K562 (cell line): Measurements from ENCODE around the gene CNN3. TPM values are rescaled to one million over a fixed set of nuclear protein-coding genes. Genes with fewer than 3 reads are reported as not detected.

Source experiments
- ATAC-seq: fragments of 200-7000 bp; cut with Tn5 transposase; 3 replicates; pipeline ENCODE4 v1.9.1; 2020; ENCODE audit warnings: moderate library complexity
- BruUV-seq: library from RNA; stranded (reverse); fragments of 400-500 nt; replicated peaks from 2 replicates; lab custom pipeline; 2021; lab: Mats Ljungman, UMichigan
- CTCF ChIA-PET: fragments of 300-600 bp; formaldehyde crosslinking; extraction: SDS; loops from one replicate; lab custom pipeline; 2021; ENCODE audit warnings: low intra/inter-chr PET ratio; lab: Yijun Ruan, JAX
- POLR2A ChIA-PET: fragments of 300-600, 350-650 bp; sonication (Branson Sonifier 250); formaldehyde crosslinking; extraction: SDS; loops from one replicate; lab custom pipeline; 2021; ENCODE audit warnings: antibody characterized with exemption, inconsistent platforms; lab: Yijun Ruan, JAX
- DNase-seq, 4 experiments: peaks; one replicate each; pipeline versions ENCODE4 v3.0.0 to v3.0.0-alpha.2; 2011 to 2018; ENCODE audit warnings: low spot score in 3 of 4, mixed read lengths in 3 of 4; ENCODE audit errors: extremely low read depth in 1 of 4
- FAIRE-seq: peaks from 2 replicates; lab custom pipeline; 2011; peaks lifted over from hg19 to GRCh38; lab: Jason Lieb, UNC
- H2AFZ ChIP-seq: 2 replicates; pipeline ENCODE4 v1.6.0; 2011; ENCODE audit warnings: low read depth, low read length, control low read depth, inconsistent platforms
- H3K27ac ChIP-seq: fragments of 200-600 bp; 3 replicates; pipeline ENCODE4 v1.8.0; 2011; ENCODE audit warnings: low read depth, mild to moderate bottlenecking, control low read depth, inconsistent platforms, low read length, moderate library complexity, mixed read lengths; ENCODE audit errors: extremely low read depth
- H3K27me3 ChIP-seq, 2 experiments: fragments of 300-600 bp in 1 of 2; 2 replicates in 1 of 2; 3 replicates in 1 of 2; pipeline versions ENCODE4 v1.6.0 to v1.8.0; 2011; ENCODE audit warnings: inconsistent platforms in 2 of 2, low read length in 2 of 2, mild to moderate bottlenecking in 1 of 2, mixed read lengths in 1 of 2, moderate library complexity in 1 of 2; ENCODE audit not compliant: control insufficient read depth in 2 of 2, insufficient read depth in 2 of 2
- H3K36me3 ChIP-seq: fragments of 300-600 bp; 3 replicates; pipeline ENCODE4 v1.8.0; 2011; ENCODE audit warnings: mild to moderate bottlenecking, low read length, inconsistent platforms; ENCODE audit not compliant: control insufficient read depth, insufficient read depth
- H3K4me1 ChIP-seq, 2 experiments: fragments of 200-600 bp in 1 of 2; replicated peaks in 1 of 2; 2 replicates in 1 of 2; 3 replicates in 1 of 2; pipeline versions ENCODE4 v1.5.1 to v1.8.0; 2011; ENCODE audit warnings: inconsistent platforms in 2 of 2, low read length in 2 of 2, mild to moderate bottlenecking in 1 of 2, mixed read lengths in 1 of 2, moderate library complexity in 1 of 2; ENCODE audit not compliant: control insufficient read depth in 2 of 2, insufficient read depth in 2 of 2
- H3K4me2 ChIP-seq: 2 replicates; pipeline ENCODE4 v1.6.1; 2011; ENCODE audit warnings: low read length, control low read depth, inconsistent platforms, mixed read lengths; ENCODE audit not compliant: insufficient read depth
- H3K4me3 ChIP-seq: fragments of 200-600 bp; sonication (generic), shearing (Covaris generic); 2 replicates; pipeline ENCODE4 v1.5.1; 2016; ENCODE audit warnings: control low read depth, inconsistent platforms
- H3K79me2 ChIP-seq: fragments of 200-600 bp; 3 replicates; pipeline ENCODE4 v1.8.0; 2011; ENCODE audit warnings: low read length, inconsistent platforms; ENCODE audit not compliant: control insufficient read depth, insufficient read depth
- H3K9ac ChIP-seq, 2 experiments: 2 replicates each; pipeline versions ENCODE4 v1.6.0 to v1.6.1; 2011; ENCODE audit warnings: low read depth in 2 of 2, low read length in 2 of 2, control low read depth in 1 of 2, inconsistent platforms in 1 of 2, mild to moderate bottlenecking in 1 of 2, mixed read lengths in 1 of 2; ENCODE audit not compliant: insufficient read depth in 1 of 2
- H3K9me1 ChIP-seq: one replicate; pipeline ENCODE4 v1.6.0; 2011; ENCODE audit warnings: inconsistent platforms, mild to moderate bottlenecking, low read length, moderate library complexity; ENCODE audit not compliant: control insufficient read depth, insufficient read depth
- H3K9me3 ChIP-seq: replicated peaks from 2 replicates; pipeline ENCODE4 v1.5.1; 2011; ENCODE audit warnings: low read depth, low read length, inconsistent platforms; ENCODE audit not compliant: control insufficient read depth, insufficient read depth
- H4K20me1 ChIP-seq: replicated peaks from 2 replicates; pipeline ENCODE4 v1.6.1; 2011; ENCODE audit warnings: low read length, inconsistent platforms, mixed read lengths; ENCODE audit not compliant: control insufficient read depth, insufficient read depth
- EP300 ChIP-seq: IDR thresholded peaks from 2 replicates; pipeline ENCODE4 v1.6.1; 2012; ENCODE audit warnings: low read length, improper control_type of control experiment
- FOXM1 ChIP-seq, 2 experiments: fragments of 450-650 bp in 1 of 2; sonication (generic) in 1 of 2; formaldehyde crosslinking in 1 of 2; IDR thresholded peaks; 2 replicates each; pipeline versions ENCODE4 v1.6.1 to v1.9.0; 2017 to 2022; ENCODE audit warnings: low read depth in 2 of 2, mild to moderate bottlenecking in 2 of 2, missing genetic modification reagents in 1 of 2, moderate library complexity in 1 of 2
- NFIC ChIP-seq: fragments of 450-650 bp; IDR thresholded peaks from 2 replicates; pipeline ENCODE4 v1.6.1; 2017; ENCODE audit warnings: mild to moderate bottlenecking, inconsistent platforms
- ZFP1 ChIP-seq: fragments of 450-650 bp; formaldehyde crosslinking; IDR thresholded peaks from 2 replicates; pipeline ENCODE4 v1.4.0; 2020; ENCODE audit warnings: mild to moderate bottlenecking, mixed read lengths
- WGBS: fragments of 100-300 bp; shearing (Covaris generic); methylation state at CpG from one replicate; pipeline ENCODE4 v1.1.6; 2016; ENCODE audit warnings: low coverage, mixed read lengths; ENCODE audit not compliant: insufficient coverage; ENCODE audit errors: missing lambda C conversion rate; 5-methylcytosine and 5-hydroxymethylcytosine counted together
- in situ Hi-C: fragments of 300-500 bp; cut with MboI; formaldehyde crosslinking; loops from 4 replicates; pipeline ENCODE4 v1.15.0; 2018; ENCODE audit warnings: inconsistent platforms, mixed read lengths
- intact Hi-C: fragments of 100-400 bp; cut with micrococcal nuclease; formaldehyde crosslinking; loops from 2 replicates; pipeline ENCODE4 v1.14.2; 2022
- polyA plus RNA-seq, 8 experiments: library from polyadenylated mRNA; depleted of rRNA in 4 of 8; stranded (reverse) in 5 of 8; unstranded in 3 of 8; fragments of >200 nt; fragmentation: Nextera tagmentation in 2 of 8; fragmentation: Illumina TruSeq in 1 of 8; extraction: Ambion mirVana in 2 of 8; extraction: Trizol in 1 of 8; gene quantifications; 2 replicates each; pipeline versions ENCODE4 v1.2.1 to v1.2.3, GENCODE V29; 2011 to 2014; ENCODE audit warnings: inconsistent platforms in 1 of 8, missing spikeins in 1 of 8
- total RNA-seq, 7 experiments: library from RNA; depleted of rRNA in 6 of 7; stranded (reverse); fragments of >200 nt in 6 of 7; fragmentation: Illumina TruSeq in 2 of 7; extraction: Trizol in 2 of 7; gene quantifications; 2 replicates each; pipeline versions ENCODE4 v1.2.1 to v1.2.3, GENCODE V29; 2011 to 2021; ENCODE audit warnings: low replicate concordance in 1 of 7
- TF ChIP-seq, protein P1 (sequence below): conservative IDR thresholded peaks from 2 replicates; pipeline ENCODE4 v1.6.1; 2011; ENCODE audit warnings: low read depth, mild to moderate bottlenecking, low read length; ENCODE audit not compliant: control insufficient read depth
- TF ChIP-seq, protein P2 (sequence below): fragments of 250-450 bp; sonication (Bioruptor Pico); IDR thresholded peaks from 2 replicates; pipeline ENCODE4 v1.8.0; 2021; ENCODE audit warnings: borderline replicate concordance, mild to moderate bottlenecking, moderate library complexity; ENCODE audit not compliant: poor library complexity, severe bottlenecking

CNN3 gene
- total and polyA plus RNA-seq, 9 of the 15 experiments (the other 6 are each of a cell fraction or from before 2014, with no cell fraction given) = 0.06 to 0.62 (median 0.18) TPM; not detected in 4

DNA sequence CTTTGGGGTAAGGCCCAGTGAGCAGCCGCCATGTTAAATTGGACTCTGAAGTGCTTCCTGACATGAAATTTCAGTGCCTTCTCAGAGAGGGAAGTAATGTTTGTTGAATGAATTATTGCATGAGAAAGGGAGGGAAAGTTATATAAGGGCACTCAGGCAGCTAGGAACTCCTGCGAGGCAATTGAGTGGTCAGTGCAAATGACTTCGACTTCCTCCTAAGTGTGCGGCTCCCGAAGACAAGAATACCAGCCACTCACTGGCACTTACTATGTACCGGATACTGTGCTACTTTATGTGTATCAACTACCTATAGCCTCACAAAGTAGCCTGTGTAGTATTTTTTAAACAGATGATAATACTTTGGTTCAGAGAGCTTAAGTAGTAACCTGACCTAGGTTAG lies 52.5 kb downstream of the CNN3 start (continued):
- TF ChIP-seq, protein P1, sequence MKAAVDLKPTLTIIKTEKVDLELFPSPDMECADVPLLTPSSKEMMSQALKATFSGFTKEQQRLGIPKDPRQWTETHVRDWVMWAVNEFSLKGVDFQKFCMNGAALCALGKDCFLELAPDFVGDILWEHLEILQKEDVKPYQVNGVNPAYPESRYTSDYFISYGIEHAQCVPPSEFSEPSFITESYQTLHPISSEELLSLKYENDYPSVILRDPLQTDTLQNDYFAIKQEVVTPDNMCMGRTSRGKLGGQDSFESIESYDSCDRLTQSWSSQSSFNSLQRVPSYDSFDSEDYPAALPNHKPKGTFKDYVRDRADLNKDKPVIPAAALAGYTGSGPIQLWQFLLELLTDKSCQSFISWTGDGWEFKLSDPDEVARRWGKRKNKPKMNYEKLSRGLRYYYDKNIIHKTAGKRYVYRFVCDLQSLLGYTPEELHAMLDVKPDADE = no peak
- TF ChIP-seq NFIC = no peak

DNA sequence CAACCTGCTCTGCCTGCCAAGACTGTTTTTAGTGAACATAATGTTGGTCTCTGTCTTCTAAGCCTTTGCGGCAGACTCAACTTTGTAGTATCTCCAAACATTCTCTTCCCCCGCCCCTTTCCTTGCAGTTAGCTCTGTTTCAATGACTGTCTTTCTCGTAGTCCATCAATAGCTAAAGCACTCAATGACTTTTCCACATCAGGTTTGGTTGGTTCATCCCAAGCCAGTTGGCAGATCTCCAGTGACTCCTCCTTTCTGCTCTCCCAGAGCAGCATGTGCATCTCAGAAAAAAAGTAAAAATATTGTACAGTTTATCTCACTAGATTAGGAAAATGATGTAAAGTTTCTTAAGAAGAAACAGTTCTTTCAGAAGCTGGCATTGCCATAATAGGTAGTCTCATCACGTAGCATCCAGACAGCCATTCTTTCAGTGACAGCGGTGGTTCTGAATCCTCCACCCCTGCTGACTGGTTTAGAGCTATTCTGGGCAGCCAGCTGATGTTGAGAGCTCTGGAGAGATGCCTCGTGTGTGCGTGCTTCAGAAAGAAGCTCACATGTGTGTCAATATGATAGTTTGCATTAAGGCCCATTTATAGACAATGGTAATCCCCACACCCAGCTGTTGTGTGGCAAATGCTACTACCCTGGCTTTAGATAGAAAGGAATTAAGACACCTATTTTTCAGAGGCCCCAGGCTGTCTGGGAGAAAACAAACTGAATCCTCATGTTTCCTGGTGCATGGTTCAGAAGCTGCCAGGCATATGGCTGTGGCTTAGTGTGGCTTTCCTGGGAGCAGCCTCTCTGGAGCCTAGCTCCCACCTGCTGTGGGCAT lies 53.2 kb downstream of the CNN3 start:
- FAIRE-seq (no peak), ATAC-seq (no peak), DNase-seq (no peak)
- Histone ChIP-seq H3K27ac (no peak overlapping the region), H3K4me3 (no peak overlapping the region), H3K36me3 (no peaks in the 10 kb centered on the region), H3K9ac (no peak overlapping the region), H4K20me1 (no peaks in the 10 kb centered on the region), H3K4me1 (no peaks in the 10 kb centered on the region), H2AFZ (no peak overlapping the region), H3K79me2 (no peaks in the 10 kb centered on the region), H3K9me1 (no peaks in the 10 kb centered on the region), H3K4me2 (no peak overlapping the region), H3K27me3 (peaks cover 29 to 51% of the 10 kb centered on the region in 2 experiments), H3K9me3 (no peaks in the 10 kb centered on the region)
- POLR2A ChIA-PET = interaction anchor here (0.6 kb wide), 1 partner anchor 100 kb away, joined by 3 read pairs; no protein-coding TSS in a partner anchor
- BruUV-seq = no TSS peak
- CTCF ChIA-PET = no interaction called here
- in situ Hi-C loops = no loop called here
- WGBS = 8% methylated on average over 7 of the region's 7 CpGs
- TF ChIP-seq EP300 (no peak), ZFP1 (CRISPR knock-in tag) (no peak), FOXM1 (IDR thresholded peaks at IDR 0.05; ENCODE audit: low read depth) (no peak), FOXM1 (CRISPR knock-in tag; IDR thresholded peaks at IDR 0.05; ENCODE audit: low read depth) (no peak)
- TF ChIP-seq, protein P2, sequence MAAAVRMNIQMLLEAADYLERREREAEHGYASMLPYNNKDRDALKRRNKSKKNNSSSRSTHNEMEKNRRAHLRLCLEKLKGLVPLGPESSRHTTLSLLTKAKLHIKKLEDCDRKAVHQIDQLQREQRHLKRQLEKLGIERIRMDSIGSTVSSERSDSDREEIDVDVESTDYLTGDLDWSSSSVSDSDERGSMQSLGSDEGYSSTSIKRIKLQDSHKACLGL (CRISPR knock-in tag) = no peak
- intact Hi-C loops = no loop called here
